PC-9 (cell line): ENCODE results near the gene DLGAP3. TPM values are rescaled to one million over a fixed set of nuclear protein-coding genes. Genes with fewer than 3 reads are reported as not detected.

ENCODE experiments used
- BruUV-seq: library from RNA; stranded (reverse); fragments of 400-500 nt; replicated peaks from 2 replicates; lab custom pipeline; 2021; lab: Mats Ljungman, UMichigan
- CTCF ChIA-PET: fragments of 300-600 bp; sonication (Branson Sonifier 250); formaldehyde crosslinking; loops from one replicate; lab custom pipeline; 2022; ENCODE audit warnings: antibody characterized with exemption; lab: Charles Lee
- POLR2A ChIA-PET: fragments of 300-600 bp; sonication (Branson Sonifier 250); formaldehyde crosslinking; loops from one replicate; lab custom pipeline; 2022; ENCODE audit warnings: antibody characterized with exemption; ENCODE audit not compliant: unreplicated experiment; lab: Charles Lee
- DNase-seq, 2 experiments: peaks; one replicate each; pipeline versions ENCODE4 v3.0.0 to v3.0.0-alpha.2; 2015 to 2022; ENCODE audit warnings: mixed read lengths in 1 of 2
- H2AFZ ChIP-seq: fragments of 200-600 bp; sonication (generic); 2 replicates; pipeline ENCODE4 v1.8.1; 2017; ENCODE audit warnings: antibody characterized with exemption
- H3F3A ChIP-seq: fragments of 200-600 bp; sonication (generic); 2 replicates; pipeline ENCODE4 v1.8.1; 2017; ENCODE audit warnings: antibody characterized with exemption, mild to moderate bottlenecking, low read depth; ENCODE audit not compliant: insufficient read depth
- H3K27ac ChIP-seq: fragments of 200-600 bp; sonication (generic); 2 replicates; pipeline ENCODE4 v1.6.1; 2016; ENCODE audit warnings: mixed run types
- H3K27me3 ChIP-seq: fragments of 200-600 bp; sonication (generic); 2 replicates; pipeline ENCODE4 v1.6.1; 2016; ENCODE audit warnings: low read depth, mixed run types; ENCODE audit not compliant: insufficient read depth
- H3K36me3 ChIP-seq: fragments of 200-600 bp; sonication (generic); 2 replicates; pipeline ENCODE4 v1.6.1; 2016; ENCODE audit warnings: low read depth, mixed run types
- H3K4me1 ChIP-seq: fragments of 200-600 bp; sonication (generic); replicated peaks from 2 replicates; pipeline ENCODE4 v1.6.1; 2016; ENCODE audit warnings: mixed run types; ENCODE audit not compliant: insufficient read depth
- H3K4me2 ChIP-seq: fragments of 200-600 bp; sonication (generic); 2 replicates; pipeline ENCODE4 v1.6.1; 2017; ENCODE audit warnings: mixed run types
- H3K4me3 ChIP-seq: fragments of 200-600 bp; sonication (generic); 2 replicates; pipeline ENCODE4 v1.6.1; 2016; ENCODE audit warnings: mixed run types
- H3K79me2 ChIP-seq: fragments of 200-600 bp; sonication (generic); 2 replicates; pipeline ENCODE4 v1.6.1; 2017; ENCODE audit warnings: low read depth, mixed run types
- H3K9me2 ChIP-seq: fragments of 200-600 bp; sonication (generic); 2 replicates; pipeline ENCODE4 v1.8.1; 2017; ENCODE audit warnings: mild to moderate bottlenecking; ENCODE audit not compliant: insufficient read depth
- H3K9me3 ChIP-seq: fragments of 200-600 bp; sonication (generic); 2 replicates; pipeline ENCODE4 v1.8.1; 2016; ENCODE audit warnings: low read depth; ENCODE audit not compliant: insufficient read depth
- H4K20me1 ChIP-seq: fragments of 200-600 bp; sonication (generic); 2 replicates; pipeline ENCODE4 v1.8.1; 2017; ENCODE audit not compliant: insufficient read depth
- EZH2 ChIP-seq: fragments of 200-600 bp; sonication (generic); IDR thresholded peaks from 2 replicates; pipeline ENCODE4 v1.8.0; 2017; ENCODE audit warnings: antibody characterized with exemption, low read depth
- intact Hi-C: fragments of 100-400 bp; cut with micrococcal nuclease; formaldehyde crosslinking; loops from one replicate; pipeline ENCODE4 v1.10.0; 2022; ENCODE audit not compliant: unreplicated experiment
- total RNA-seq: library from RNA; stranded (reverse); gene quantifications from 2 replicates; pipeline ENCODE4 v1.2.3, GENCODE V29; 2021
- TF ChIP-seq, protein P1 (sequence below): fragments of 200-600 bp; sonication (generic); conservative IDR thresholded peaks from 2 replicates; pipeline ENCODE4 v1.6.1; 2017; ENCODE audit warnings: mixed run types, antibody characterized with exemption, mild to moderate bottlenecking, moderate library complexity

DLGAP3 gene
- total RNA-seq, 1 experiment from 2014 or later, result not detected

DNA sequence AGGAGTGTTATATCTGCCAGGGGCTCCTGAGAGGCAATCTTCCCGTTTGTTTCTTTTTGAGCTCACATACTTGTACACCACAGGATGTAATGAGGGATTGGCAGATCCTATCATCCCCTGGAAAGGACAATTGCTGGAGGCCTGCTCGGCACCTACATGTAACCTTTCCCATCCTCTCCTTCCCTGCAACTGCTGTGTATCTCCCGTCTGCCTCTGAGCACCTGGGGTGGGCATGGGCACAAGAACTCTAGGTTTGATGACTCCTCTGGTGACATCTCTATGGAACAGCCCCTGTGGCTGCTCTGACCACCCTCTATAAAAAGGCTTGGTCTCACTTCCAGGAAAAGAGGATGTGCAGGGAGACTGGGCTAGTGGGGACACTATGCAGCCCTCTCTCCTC lies 44.9 kb downstream of the DLGAP3 start:
- Histone ChIP-seq H3K4me1 (no peaks in the 10 kb centered on the region), H3K4me2 (no peak overlapping the region), H3K27ac (no peak overlapping the region), H3K36me3 (no peaks in the 10 kb centered on the region), H3K4me3 (no peak overlapping the region), H2AFZ (no peak overlapping the region), H4K20me1 (no peaks in the 10 kb centered on the region), H3F3A (no peaks in the 10 kb centered on the region), H3K27me3 (peaks cover 58% of the 10 kb centered on the region), H3K9me3 (no peaks in the 10 kb centered on the region), H3K79me2 (no peaks in the 10 kb centered on the region), H3K9me2 (no peaks in the 10 kb centered on the region)
- TF ChIP-seq, protein P1, sequence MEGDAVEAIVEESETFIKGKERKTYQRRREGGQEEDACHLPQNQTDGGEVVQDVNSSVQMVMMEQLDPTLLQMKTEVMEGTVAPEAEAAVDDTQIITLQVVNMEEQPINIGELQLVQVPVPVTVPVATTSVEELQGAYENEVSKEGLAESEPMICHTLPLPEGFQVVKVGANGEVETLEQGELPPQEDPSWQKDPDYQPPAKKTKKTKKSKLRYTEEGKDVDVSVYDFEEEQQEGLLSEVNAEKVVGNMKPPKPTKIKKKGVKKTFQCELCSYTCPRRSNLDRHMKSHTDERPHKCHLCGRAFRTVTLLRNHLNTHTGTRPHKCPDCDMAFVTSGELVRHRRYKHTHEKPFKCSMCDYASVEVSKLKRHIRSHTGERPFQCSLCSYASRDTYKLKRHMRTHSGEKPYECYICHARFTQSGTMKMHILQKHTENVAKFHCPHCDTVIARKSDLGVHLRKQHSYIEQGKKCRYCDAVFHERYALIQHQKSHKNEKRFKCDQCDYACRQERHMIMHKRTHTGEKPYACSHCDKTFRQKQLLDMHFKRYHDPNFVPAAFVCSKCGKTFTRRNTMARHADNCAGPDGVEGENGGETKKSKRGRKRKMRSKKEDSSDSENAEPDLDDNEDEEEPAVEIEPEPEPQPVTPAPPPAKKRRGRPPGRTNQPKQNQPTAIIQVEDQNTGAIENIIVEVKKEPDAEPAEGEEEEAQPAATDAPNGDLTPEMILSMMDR, result no peak
- TF ChIP-seq EZH2, result no peak
- ChIA-PET POLR2A (no interaction called here), CTCF (no interaction called here)
- no TSS peak for BruUV-seq
- DNase-seq, result no peak
- intact Hi-C loops, result no loop called here

DNA sequence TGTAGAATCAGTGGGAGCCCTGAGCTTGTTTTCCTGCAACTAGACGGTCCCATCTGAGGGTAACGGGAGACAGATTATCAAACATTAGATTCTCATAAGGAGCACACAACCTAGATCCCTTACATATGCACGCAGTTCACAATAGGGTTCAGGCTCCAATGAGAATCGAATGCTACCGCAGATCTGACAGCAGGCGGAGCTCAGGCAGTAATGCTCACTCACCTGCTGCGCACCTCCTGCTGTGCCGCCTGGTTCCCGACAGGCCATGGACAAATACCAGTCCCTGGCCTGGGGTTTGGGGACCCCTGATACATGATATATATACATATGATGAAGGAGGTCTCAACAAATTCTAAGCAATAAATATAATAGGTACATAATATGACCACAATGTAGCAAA lies 50.2 kb downstream of the DLGAP3 start:
- no peaks in the 10 kb centered on the region for H4K20me1 ChIP-seq
- no peaks in the 10 kb centered on the region for H3K9me3 ChIP-seq
- ChIA-PET POLR2A (no interaction called here), CTCF (no interaction called here)
- intact Hi-C loops, result no loop called here
- no peak for TF ChIP-seq EZH2
- TF ChIP-seq, protein P1, result no peak
- DNase-seq, result no peak
- H3K79me2 ChIP-seq, result no peaks in the 10 kb centered on the region
- no peak overlapping the region for H3K4me3 ChIP-seq
- no peaks in the 10 kb centered on the region for H3F3A ChIP-seq
- H3K4me2 ChIP-seq, result no peak overlapping the region
- no TSS peak for BruUV-seq
- H3K36me3 ChIP-seq, result no peaks in the 10 kb centered on the region
- H3K4me1 ChIP-seq, result no peaks in the 10 kb centered on the region
- peaks cover 74% of the 10 kb centered on the region for H3K27me3 ChIP-seq
- H2AFZ ChIP-seq, result no peak overlapping the region
- no peaks in the 10 kb centered on the region for H3K9me2 ChIP-seq
- no peak overlapping the region for H3K27ac ChIP-seq

DNA sequence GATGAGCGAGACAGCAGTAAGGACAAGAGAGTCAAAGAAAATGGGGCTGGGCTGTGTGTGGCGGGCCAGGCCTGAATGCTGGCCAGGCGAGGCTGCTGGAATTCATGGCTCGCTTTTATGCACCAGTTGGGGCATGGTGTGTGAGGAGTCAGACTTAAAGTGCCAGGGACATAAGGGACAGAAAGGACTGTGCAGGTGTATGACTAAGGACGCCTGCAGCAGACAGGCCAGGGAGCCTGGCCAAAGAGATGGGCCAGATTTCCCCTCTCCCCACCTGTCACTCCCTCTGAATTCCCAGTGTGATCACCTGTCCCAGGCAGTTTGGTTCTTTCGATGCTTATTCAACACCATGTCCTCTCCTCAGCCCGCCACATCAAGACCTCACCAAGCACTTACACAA lies 53.0 kb downstream of the DLGAP3 start:
- no TSS peak for BruUV-seq
- no peak overlapping the region for H2AFZ ChIP-seq
- TF ChIP-seq EZH2, result no peak
- TF ChIP-seq, protein P1, result no peak
- POLR2A ChIA-PET, result no interaction called here
- no peaks in the 10 kb centered on the region for H3K4me1 ChIP-seq
- intact Hi-C loops, result no loop called here
- H3K9me2 ChIP-seq, result no peaks in the 10 kb centered on the region
- H4K20me1 ChIP-seq, result no peaks in the 10 kb centered on the region
- H3K4me3 ChIP-seq, result no peak overlapping the region
- no peak overlapping the region for H3K27ac ChIP-seq
- no peaks in the 10 kb centered on the region for H3K79me2 ChIP-seq
- peaks cover 92% of the 10 kb centered on the region for H3K27me3 ChIP-seq
- CTCF ChIA-PET, result no interaction called here
- no peaks in the 10 kb centered on the region for H3K9me3 ChIP-seq
- no peaks in the 10 kb centered on the region for H3F3A ChIP-seq
- H3K36me3 ChIP-seq, result no peaks in the 10 kb centered on the region
- no peak for DNase-seq
- no peak overlapping the region for H3K4me2 ChIP-seq
